MCF 10A (cell line): ENCODE measurements around the gene CLDN9. TPM values are rescaled to one million over a fixed set of nuclear protein-coding genes. Genes with fewer than 3 reads are reported as not detected.
A peak's percentile ranks its signal among the peaks of the same experiment; 100 is the strongest.

Experiments used
- BruUV-seq: library from RNA; stranded (reverse); fragments of 400-500 nt; replicated peaks from 2 replicates; lab custom pipeline; 2021; lab: Mats Ljungman, UMichigan
- CTCF ChIA-PET: fragments of 300-600 bp; sonication (Branson Sonifier 250); formaldehyde crosslinking; extraction: SDS; loops from one replicate; lab custom pipeline; 2021; ENCODE audit warnings: antibody characterized with exemption, inconsistent platforms; lab: Yijun Ruan, JAX
- POLR2A ChIA-PET: fragments of 300-600, 350-650 bp; sonication (Branson Sonifier 250); formaldehyde crosslinking; extraction: SDS; loops from one replicate; lab custom pipeline; 2020; ENCODE audit warnings: antibody characterized with exemption, inconsistent platforms; lab: Yijun Ruan, JAX
- DNase-seq: peaks from one replicate; pipeline ENCODE4 v3.0.0-alpha.2; 2018; ENCODE audit not compliant: unreplicated experiment
- H3K27ac Mint-ChIP-seq: one replicate; pipeline ENCODE4 v1.8.0; 2022; ENCODE audit warnings: mild to moderate bottlenecking, low read depth, mixed read lengths; ENCODE audit not compliant: unreplicated experiment
- H3K27me3 Mint-ChIP-seq: one replicate; pipeline ENCODE4 v1.8.0; 2022; ENCODE audit warnings: mixed read lengths; ENCODE audit not compliant: insufficient read depth, unreplicated experiment
- H3K36me3 Mint-ChIP-seq: one replicate; pipeline ENCODE4 v1.8.0; 2022; ENCODE audit warnings: mild to moderate bottlenecking, moderate library complexity, mixed read lengths; ENCODE audit not compliant: insufficient read depth, unreplicated experiment
- H3K4me1 Mint-ChIP-seq: one replicate; pipeline ENCODE4 v1.8.0; 2022; ENCODE audit warnings: mixed read lengths; ENCODE audit not compliant: insufficient read depth, unreplicated experiment
- H3K4me3 Mint-ChIP-seq: one replicate; pipeline ENCODE4 v1.8.0; 2022; ENCODE audit warnings: mild to moderate bottlenecking, moderate library complexity, mixed read lengths; ENCODE audit not compliant: unreplicated experiment
- H3K9me3 Mint-ChIP-seq: one replicate; pipeline ENCODE4 v1.8.0; 2022; ENCODE audit warnings: mixed read lengths; ENCODE audit not compliant: unreplicated experiment
- CTCF ChIP-seq: fragments of 200-600 bp; IDR thresholded peaks from one replicate; pipeline ENCODE4 v1.8.0; 2022; ENCODE audit warnings: antibody characterized with exemption, mild to moderate bottlenecking; ENCODE audit not compliant: unreplicated experiment
- intact Hi-C: fragments of 100-400 bp; cut with micrococcal nuclease; formaldehyde crosslinking; loops from 2 replicates; pipeline ENCODE4 v1.14.1; 2022
- total RNA-seq: library from RNA; stranded (reverse); gene quantifications from 2 replicates; pipeline ENCODE4 v1.2.3, GENCODE V29; 2022

Gene CLDN9
- total RNA-seq, 1 experiment from 2014 or later, result 0.44 TPM

- Mint-ChIP-seq H3K4me3 (no peak overlapping the region), H3K9me3 (no peaks in the 10 kb centered on the region), H3K4me1 (no peaks in the 10 kb centered on the region), H3K27me3 (peaks cover 2% of the 10 kb centered on the region), H3K36me3 (no peaks in the 10 kb centered on the region), H3K27ac (no peak overlapping the region)
- CTCF ChIA-PET, result interaction anchor here (0.5 to 3.3 kb wide), 15 partner anchors 9 to 114 kb away, joined by 3 to 48 read pairs (median 6); no protein-coding TSS in a partner anchor
- intact Hi-C loops, result no loop called here
- POLR2A ChIA-PET, result interaction anchor here (1.0 to 3.1 kb wide), 7 partner anchors 12 to 248 kb away, joined by 3 to 47 read pairs (median 9); partner anchors contain the start of genes TIGD7, ZNF213 and ZNF75A
- no peak for TF ChIP-seq CTCF
- DNase-seq, result no peak
- no TSS peak for BruUV-seq
Observed at GRCh38 chr16:3057181-3058138, 44.7 kb downstream of the CLDN9 start.

GRCh38 chr16:3058139-3059030 lies 45.7 kb downstream of the CLDN9 start:
- BruUV-seq, result no TSS peak
- Mint-ChIP-seq H3K27me3 (no peaks in the 10 kb centered on the region), H3K9me3 (no peaks in the 10 kb centered on the region), H3K36me3 (no peaks in the 10 kb centered on the region), H3K4me1 (no peaks in the 10 kb centered on the region), H3K4me3 (peak overlapping the region; percentile 78), H3K27ac (no peak overlapping the region)
- POLR2A ChIA-PET, result interaction anchor here (0.6 to 3.1 kb wide), 12 partner anchors 10 to 247 kb away, joined by 3 to 47 read pairs (median 5); partner anchors contain the start of genes PKMYT1, TIGD7, ZNF213 and ZNF75A
- TF ChIP-seq CTCF, result peak; percentile 21
- peak; percentile 50 for DNase-seq
- CTCF ChIA-PET, result interaction anchor here (0.6 to 3.3 kb wide), 25 partner anchors 10 to 386 kb away, joined by 3 to 48 read pairs (median 5); no protein-coding TSS in a partner anchor
- intact Hi-C loops, result loop anchor here (1.0 kb wide), 2 partner anchors 66 to 71 kb away; no protein-coding TSS in a partner anchor

- intact Hi-C loops, result loop anchor here (1.0 kb wide), 2 partner anchors 65 to 70 kb away; no protein-coding TSS in a partner anchor
- CTCF ChIA-PET, result interaction anchor here (0.5 to 3.3 kb wide), 25 partner anchors 10 to 736 kb away, joined by 3 to 48 read pairs (median 5); no protein-coding TSS in a partner anchor
- Mint-ChIP-seq H3K27me3 (no peaks in the 10 kb centered on the region), H3K4me1 (no peaks in the 10 kb centered on the region), H3K36me3 (no peaks in the 10 kb centered on the region), H3K9me3 (no peaks in the 10 kb centered on the region), H3K4me3 (peak overlapping the region; percentile 78), H3K27ac (peak overlapping the region; percentile 74)
- POLR2A ChIA-PET, result interaction anchor here (0.6 to 3.1 kb wide), 15 partner anchors 10 to 247 kb away, joined by 3 to 47 read pairs (median 4); partner anchors contain the start of genes PKMYT1, TIGD7, ZNF205 and ZNF213
- peak; percentile 84 for DNase-seq
- no TSS peak for BruUV-seq
- TF ChIP-seq CTCF, result peak; percentile 90
Observed at GRCh38 chr16:3059041-3059722, 46.5 kb downstream of the CLDN9 start.
